Right ventricle myocardium superior (tissue), 1 donor: ENCODE data around the gene ECE1. TPM values are rescaled to one million over a fixed set of nuclear protein-coding genes. Genes with fewer than 3 reads are reported as not detected.
A peak's percentile ranks its signal among the peaks of the same experiment; 100 is the strongest.
"Not testable (repeated sequence)": the region's sequence is repeated elsewhere in the genome, so short reads cannot be mapped to it uniquely, and the experiment has no call there.

ENCODE experiments used
- ATAC-seq: fragments of 200-7000 bp; cut with Tn5 transposase; one replicate; pipeline ENCODE4 v1.9.1; 2020; ENCODE audit warnings: mild to moderate bottlenecking; ENCODE audit not compliant: poor library complexity
- DNase-seq: peaks from one replicate; pipeline ENCODE4 v3.0.0-alpha.2; 2020
- intact Hi-C: fragments of 100-400 bp; cut with DNase I; formaldehyde crosslinking; loops from one replicate; pipeline ENCODE4 v1.11.2; 2022
- total RNA-seq: library from RNA; stranded (reverse); fragmentation: NEBNext Ultra II Directional; extraction: Animal tissue kit (Norgen Biotek cat#: 25700); gene quantifications from one replicate; pipeline ENCODE4 v1.2.1, GENCODE V29; 2021
- donor health status: DM: no; HTN: yes; CAD: no; lungs with severe emphysema.

ECE1 gene
- total RNA-seq, 1 donor from 2014 or later = 45.3 TPM

GRCh38 chr1:21217812-21218596 lies 72.3 kb downstream of the ECE1 start:
- intact Hi-C loops = no loop called here
- ATAC-seq = peak; percentile 20
- peak; percentile 64 for DNase-seq

- ATAC-seq (peak; percentile 18), DNase-seq (no peak)
- intact Hi-C loops = no loop called here
Observed at GRCh38 chr1:21216835-21217811, 73.1 kb downstream of the ECE1 start.

GRCh38 chr1:21212126-21212525 lies 78.1 kb downstream of the ECE1 start:
- no peak for ATAC-seq
- intact Hi-C loops = no loop called here
- no peak for DNase-seq

GRCh38 chr1:21208137-21208700 lies 82.0 kb downstream of the ECE1 start:
- DNase-seq, ATAC-seq, intact Hi-C loops: not testable (repeated sequence)

GRCh38 chr1:21206117-21206516 lies 84.1 kb downstream of the ECE1 start:
- intact Hi-C loops = no loop called here
- ATAC-seq = no peak
- no peak for DNase-seq

- no peak for DNase-seq
- ATAC-seq = no peak
- intact Hi-C loops = no loop called here
Observed at GRCh38 chr1:21205416-21205815, 84.8 kb downstream of the ECE1 start.

- DNase-seq = no peak
- no peak for ATAC-seq
- intact Hi-C loops = no loop called here
Observed at GRCh38 chr1:21201650-21202049, 88.6 kb downstream of the ECE1 start.

- DNase-seq, ATAC-seq, intact Hi-C loops: not testable (repeated sequence)
Observed at GRCh38 chr1:21201238-21201637, 89.0 kb downstream of the ECE1 start.

- intact Hi-C loops = no loop called here
- ATAC-seq (no peak), DNase-seq (no peak)
Observed at GRCh38 chr1:21200767-21201166, 89.5 kb downstream of the ECE1 start.

GRCh38 chr1:21198929-21199328 lies 91.3 kb downstream of the ECE1 start:
- intact Hi-C loops = no loop called here
- DNase-seq = no peak
- no peak for ATAC-seq

GRCh38 chr1:21192871-21193270 lies 97.4 kb downstream of the ECE1 start:
- DNase-seq = no peak
- no peak for ATAC-seq
- intact Hi-C loops = loop anchor here (5.0 kb wide), 1 partner anchor 206 kb away; no protein-coding TSS in a partner anchor

GRCh38 chr1:21192284-21192683 lies 98.0 kb downstream of the ECE1 start:
- intact Hi-C loops = loop anchor here (5.0 kb wide), 1 partner anchor 205 kb away; no protein-coding TSS in a partner anchor
- ATAC-seq (no peak), DNase-seq (no peak)

GRCh38 chr1:21190771-21191170 lies 99.5 kb downstream of the ECE1 start:
- not testable (repeated sequence) for DNase-seq
- ATAC-seq = peak; percentile 29
- intact Hi-C loops = loop anchor here (5.0 kb wide), 1 partner anchor 203 kb away; no protein-coding TSS in a partner anchor

GRCh38 chr1:21189906-21190500 lies 100.3 kb downstream of the ECE1 start:
- intact Hi-C loops = loop anchor here (5.0 kb wide), 1 partner anchor 203 kb away; no protein-coding TSS in a partner anchor
- DNase-seq = no peak
- no peak for ATAC-seq

- DNase-seq = no peak
- no peak for ATAC-seq
- intact Hi-C loops = no loop called here
Observed at GRCh38 chr1:21189421-21189820, 100.8 kb downstream of the ECE1 start.

- intact Hi-C loops = no loop called here
- ATAC-seq (no peak), DNase-seq (no peak)
Observed at GRCh38 chr1:21188235-21188634, 102.0 kb downstream of the ECE1 start.

- DNase-seq (no peak), ATAC-seq (no peak)
- intact Hi-C loops = no loop called here
Observed at GRCh38 chr1:21185221-21185731, 105.0 kb downstream of the ECE1 start.

- ATAC-seq = peak; percentile 59
- intact Hi-C loops = no loop called here
- DNase-seq = no peak
Observed at GRCh38 chr1:21184276-21184675, 106.0 kb downstream of the ECE1 start.
